Small intestine (tissue), 7 donors: ENCODE results near the gene RGS3. TPM values are rescaled to one million over a fixed set of nuclear protein-coding genes. Genes with fewer than 3 reads are reported as not detected.
"Not testable (repeated sequence)": the region's sequence is repeated elsewhere in the genome, so short reads cannot be mapped to it uniquely, and the experiment has no call there.

Experiments
- DNase-seq, 2 donors: peaks; one replicate each; pipeline versions ENCODE4 v3.0.0 to v3.0.0-alpha.2; 2013
- FAIRE-seq: peaks from 2 replicates; lab custom pipeline; 2012; peaks lifted over from hg19 to GRCh38; lab: Jason Lieb, UNC
- H3K27ac ChIP-seq, 3 donors: one replicate each; pipeline ENCODE4 v1.5.1; 2013; ENCODE audit warnings: low read length in 2 of 3, mild to moderate bottlenecking in 2 of 3, control low read depth in 1 of 3, inconsistent platforms in 1 of 3, low read depth in 1 of 3, moderate library complexity in 1 of 3
- H3K27me3 ChIP-seq, 3 donors: one replicate each; pipeline ENCODE4 v1.6.1; 2013; ENCODE audit warnings: low read length in 3 of 3, inconsistent platforms in 1 of 3; ENCODE audit not compliant: control insufficient read depth in 3 of 3, insufficient read depth in 3 of 3
- H3K36me3 ChIP-seq, 3 donors: one replicate each; pipeline ENCODE4 v1.6.1; 2013; ENCODE audit warnings: low read length in 3 of 3, inconsistent platforms in 1 of 3, low read depth in 1 of 3, mild to moderate bottlenecking in 1 of 3, moderate library complexity in 1 of 3; ENCODE audit not compliant: control insufficient read depth in 3 of 3, insufficient read depth in 2 of 3
- H3K4me1 ChIP-seq, 3 donors: one replicate each; pipeline ENCODE4 v1.6.1; 2013; ENCODE audit warnings: low read length in 2 of 3, inconsistent platforms in 1 of 3, low read depth in 1 of 3, mild to moderate bottlenecking in 1 of 3, moderate library complexity in 1 of 3; ENCODE audit not compliant: control insufficient read depth in 3 of 3, insufficient read depth in 2 of 3
- H3K4me3 ChIP-seq, 3 donors: one replicate each; pipeline ENCODE4 v1.5.1; 2013; ENCODE audit warnings: low read length in 3 of 3, control low read depth in 1 of 3, inconsistent platforms in 1 of 3, low read depth in 1 of 3, mild to moderate bottlenecking in 1 of 3, moderate library complexity in 1 of 3
- H3K9me3 ChIP-seq, 2 donors: one replicate each; pipeline ENCODE4 v1.6.1; 2013; ENCODE audit warnings: low read depth in 1 of 2, low read length in 1 of 2; ENCODE audit not compliant: control insufficient read depth in 2 of 2, insufficient read depth in 1 of 2
- WGBS, 3 donors: extraction: QIAGEN DNeasy Blood & Tissue Kit; methylation state at CpG; one replicate each; pipeline ENCODE4 v1.1.7; 2013; 5-methylcytosine and 5-hydroxymethylcytosine counted together
- polyA plus RNA-seq, 4 donors: library from polyadenylated mRNA; stranded (reverse) in 3 of 4; unstranded in 1 of 4; fragments of 200-250 nt in 3 of 4; fragments of 120-200 nt in 1 of 4; gene quantifications; one replicate each; pipeline versions ENCODE4 v1.2.1 to v1.2.3, GENCODE V29; 2013
- donor health status: healthy with polysubstance abuse.
- donor health status: control.
- donor health status: control.
- donor health status: Bipolar disorder and iron deficiency.
- donor health status: healthy.

The RGS3 gene
- polyA plus RNA-seq, 4 donors, result 23.0 to 37.0 (median 26.4) TPM

DNA sequence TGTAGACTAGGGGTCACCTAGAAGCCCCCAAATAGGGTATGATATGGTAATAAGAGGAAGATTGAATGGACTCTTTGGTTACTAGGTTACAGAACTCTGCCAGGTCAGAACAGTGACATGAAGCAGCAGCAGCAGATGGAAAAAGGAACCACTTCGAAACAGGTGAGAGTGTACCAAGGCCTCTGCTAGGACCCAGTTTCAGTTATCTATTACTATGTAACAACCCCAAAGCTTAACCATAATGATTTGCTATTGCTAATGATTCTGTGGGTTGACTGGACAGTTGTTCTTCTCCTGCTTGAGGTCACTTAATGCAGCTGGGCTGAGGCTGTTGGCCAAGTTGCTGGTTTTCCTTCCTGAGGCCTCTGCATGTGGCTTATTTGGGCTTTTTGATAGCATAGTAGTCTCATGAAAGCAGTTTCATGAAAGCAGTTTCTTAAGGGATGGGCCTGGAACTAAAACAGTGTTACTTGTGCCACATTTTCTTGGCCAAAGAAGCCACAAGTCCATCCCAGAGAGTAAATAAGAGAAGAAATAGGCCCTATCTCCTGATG lies 35.4 kb upstream of the RGS3 start:
- FAIRE-seq (no peak), DNase-seq (no peak)
- no peak overlapping the region for H3K4me3 ChIP-seq
- H3K27ac ChIP-seq, result no peak overlapping the region
- 88 to 100% (median 92%) methylated on average over 1 of the region's 1 CpG for WGBS, 3 donors
- no peaks in the 10 kb centered on the region for H3K36me3 ChIP-seq
- H3K4me1 ChIP-seq, result no peaks in the 10 kb centered on the region
- no peaks in the 10 kb centered on the region for H3K9me3 ChIP-seq
- peaks cover 0 to 3% (median 0%) of the 10 kb centered on the region in 3 donors for H3K27me3 ChIP-seq

DNA sequence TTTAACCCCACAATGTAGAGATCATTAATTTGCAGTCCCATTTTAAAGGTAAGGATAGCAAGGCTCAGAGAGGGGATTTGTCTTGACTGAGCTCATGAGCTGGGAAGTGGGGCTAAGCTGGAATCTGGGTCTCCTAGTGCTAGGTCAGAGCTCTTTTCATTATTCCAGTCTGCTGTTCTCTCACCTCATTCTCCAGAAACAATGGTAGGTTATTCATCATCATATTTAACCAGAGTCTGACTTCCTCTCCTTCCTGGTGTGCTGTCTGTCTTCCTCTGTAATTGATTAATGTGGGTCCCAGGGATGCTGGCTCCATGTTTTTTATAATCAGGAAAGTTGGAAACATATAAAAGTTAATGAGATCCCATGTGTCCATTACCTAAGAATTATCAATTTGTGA lies 32.3 kb upstream of the RGS3 start:
- no peaks in the 10 kb centered on the region for H3K36me3 ChIP-seq
- H3K27me3 ChIP-seq, result peaks cover 0 to 3% (median 0%) of the 10 kb centered on the region in 3 donors
- FAIRE-seq, result no peak

DNA sequence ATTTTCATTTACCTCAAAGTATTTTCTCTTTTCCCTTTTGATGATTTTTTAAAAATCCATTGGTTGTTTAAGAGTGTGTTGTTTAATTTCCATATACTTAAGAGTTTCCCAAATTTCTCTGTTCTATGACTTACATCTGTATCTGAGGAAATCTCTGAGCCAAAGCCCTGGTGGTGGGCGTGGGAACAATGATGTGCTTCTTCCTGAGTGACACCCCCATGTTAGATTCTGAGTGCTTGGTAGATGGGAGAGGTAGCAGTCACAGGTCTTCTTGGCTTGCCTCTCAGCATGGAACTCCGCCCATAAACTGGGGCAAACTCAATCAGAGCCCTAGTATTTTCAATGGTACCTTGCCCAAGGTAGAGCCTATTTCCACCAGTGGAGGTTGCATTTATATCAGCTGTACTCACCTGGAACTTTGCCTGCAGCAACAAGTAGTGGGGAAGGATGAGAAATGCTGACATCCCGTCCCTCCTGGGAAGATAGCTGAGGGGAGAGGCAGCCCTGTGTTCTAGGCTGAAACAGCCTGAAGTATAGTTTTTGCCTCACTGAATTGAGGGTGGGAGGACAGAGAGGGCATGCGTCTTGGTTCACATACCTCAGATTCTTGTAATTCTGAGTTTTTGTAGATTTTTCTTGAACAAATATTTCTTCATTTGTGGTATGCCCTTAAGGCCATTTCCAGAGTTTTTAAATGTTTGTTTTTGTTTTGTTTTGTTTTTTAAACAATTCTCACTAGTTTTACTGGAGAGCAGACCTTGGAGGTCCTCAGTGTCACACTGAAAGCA lies 26.6 kb upstream of the RGS3 start:
- H3K27ac ChIP-seq, result no peak overlapping the region
- WGBS, 3 donors, result 75 to 86% (median 85%) methylated on average over 4 of the region's 4 CpGs
- no peak for FAIRE-seq
- peaks cover 0 to 3% (median 0%) of the 10 kb centered on the region in 3 donors for H3K27me3 ChIP-seq
- H3K36me3 ChIP-seq, result no peaks in the 10 kb centered on the region
- H3K9me3 ChIP-seq, result no peaks in the 10 kb centered on the region
- H3K4me1 ChIP-seq, result no peaks in the 10 kb centered on the region
- H3K4me3 ChIP-seq, result no peak overlapping the region
- no peak for DNase-seq

More for the DNA sequence above, 32.3 kb upstream of the RGS3 start:
- Histone ChIP-seq H3K4me1 (no peaks in the 10 kb centered on the region), H3K4me3 (no peak overlapping the region), H3K9me3 (no peaks in the 10 kb centered on the region), H3K27ac (no peak overlapping the region)
- no peak for DNase-seq

DNA sequence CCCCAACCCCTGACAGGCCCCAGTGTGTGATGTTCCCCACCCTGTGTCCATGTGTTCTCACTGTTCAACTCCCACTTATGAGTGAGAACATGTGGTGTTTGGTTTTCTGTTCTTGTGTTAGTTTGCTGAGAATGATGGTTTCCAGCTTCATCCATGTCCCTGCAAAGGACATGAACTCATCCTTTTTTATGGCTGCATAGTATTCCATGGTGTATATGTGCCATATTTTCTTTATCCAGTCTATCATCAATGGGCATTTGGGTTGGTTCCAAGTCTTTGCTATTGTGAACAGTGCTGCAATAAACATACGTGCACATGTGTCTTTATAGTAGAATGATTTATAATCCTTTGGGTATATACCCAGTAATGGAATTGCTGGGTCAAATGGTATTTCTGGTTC lies 25.8 kb upstream of the RGS3 start:
- H3K36me3 ChIP-seq, DNase-seq, H3K27ac ChIP-seq, H3K27me3 ChIP-seq, H3K4me3 ChIP-seq, FAIRE-seq, H3K9me3 ChIP-seq, H3K4me1 ChIP-seq: not testable (repeated sequence)
- 59 to 83% (median 79%) methylated on average over 1 of the region's 1 CpG for WGBS, 3 donors

DNA sequence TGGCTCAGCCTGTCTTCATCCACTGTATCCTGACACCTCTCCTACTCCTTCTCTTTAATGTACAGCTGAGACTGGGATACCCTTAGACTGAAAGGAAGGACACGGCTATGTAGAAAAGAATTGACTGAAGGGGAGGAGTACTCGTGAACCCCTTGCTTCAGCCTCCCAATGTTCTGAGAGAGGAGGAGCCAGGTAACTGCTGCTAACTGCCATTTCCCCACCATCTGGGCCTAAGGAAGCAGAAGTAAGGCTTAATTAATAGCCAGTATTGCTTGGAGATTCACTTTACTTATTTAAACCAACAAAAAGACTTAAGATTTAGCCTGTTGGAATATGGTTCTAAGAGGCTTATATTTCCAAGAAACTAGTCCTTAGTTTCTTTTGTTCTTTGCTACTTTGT lies 18.8 kb upstream of the RGS3 start:
- 86 to 95% (median 90%) methylated on average over 2 of the region's 2 CpGs for WGBS, 3 donors
- Histone ChIP-seq H3K27ac (no peak overlapping the region), H3K9me3 (no peaks in the 10 kb centered on the region), H3K4me1 (no peaks in the 10 kb centered on the region), H3K36me3 (no peaks in the 10 kb centered on the region), H3K4me3 (no peak overlapping the region), H3K27me3 (no peaks in the 10 kb centered on the region)
- FAIRE-seq (no peak), DNase-seq (no peak)

DNA sequence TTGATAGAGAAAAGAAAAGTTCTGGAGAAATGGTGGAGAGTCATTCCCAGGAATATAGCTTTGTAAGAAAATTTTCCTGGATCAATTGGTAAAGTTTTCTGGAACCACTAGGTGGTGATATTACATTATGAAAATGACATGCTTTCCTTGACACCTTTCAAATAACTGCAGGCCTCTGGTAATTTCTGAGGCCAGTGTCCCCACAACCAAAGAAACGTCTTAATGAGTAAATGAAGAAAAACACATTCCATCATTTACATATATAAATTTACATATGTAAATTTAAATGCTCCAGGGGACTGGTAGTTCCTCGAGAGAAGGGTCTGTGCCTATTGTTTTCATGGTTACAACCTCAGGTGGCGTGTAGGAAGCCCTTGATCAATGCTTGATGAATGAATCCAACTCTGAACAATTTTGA lies 17.2 kb upstream of the RGS3 start:
- H3K9me3 ChIP-seq, result no peaks in the 10 kb centered on the region
- FAIRE-seq (peak; percentile 47), DNase-seq (peak; percentile 66 to 67)

DNA sequence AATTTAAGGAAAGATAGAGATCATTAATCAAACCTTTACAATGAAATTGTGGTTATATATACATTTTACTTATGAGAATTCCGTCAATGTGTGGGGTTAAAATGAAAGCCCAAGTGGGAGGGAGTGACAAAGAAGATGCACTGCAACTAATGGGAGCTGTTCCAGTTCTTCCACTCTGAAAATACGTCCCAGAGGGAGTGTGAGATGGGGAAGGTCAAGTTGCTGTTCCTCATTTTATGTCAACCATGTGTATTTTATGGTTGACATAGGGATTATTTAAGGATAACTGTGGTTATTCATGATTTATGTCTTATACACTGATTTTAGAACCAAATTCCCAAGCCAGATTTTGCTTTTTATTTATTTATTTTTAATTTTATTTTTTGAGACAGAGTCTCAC lies 14.2 kb upstream of the RGS3 start:
- DNase-seq (no peak), FAIRE-seq (no peak)
- 60 to 86% (median 72%) methylated on average over 2 of the region's 2 CpGs for WGBS, 3 donors

More for the DNA sequence above, 17.2 kb upstream of the RGS3 start:
- no peak overlapping the region for H3K4me3 ChIP-seq
- H3K36me3 ChIP-seq, result no peaks in the 10 kb centered on the region
- no peaks in the 10 kb centered on the region for H3K4me1 ChIP-seq
- WGBS, 3 donors, result 54 to 59% (median 56%) methylated on average over 3 of the region's 3 CpGs
- no peak overlapping the region for H3K27ac ChIP-seq
- no peaks in the 10 kb centered on the region for H3K27me3 ChIP-seq

DNA sequence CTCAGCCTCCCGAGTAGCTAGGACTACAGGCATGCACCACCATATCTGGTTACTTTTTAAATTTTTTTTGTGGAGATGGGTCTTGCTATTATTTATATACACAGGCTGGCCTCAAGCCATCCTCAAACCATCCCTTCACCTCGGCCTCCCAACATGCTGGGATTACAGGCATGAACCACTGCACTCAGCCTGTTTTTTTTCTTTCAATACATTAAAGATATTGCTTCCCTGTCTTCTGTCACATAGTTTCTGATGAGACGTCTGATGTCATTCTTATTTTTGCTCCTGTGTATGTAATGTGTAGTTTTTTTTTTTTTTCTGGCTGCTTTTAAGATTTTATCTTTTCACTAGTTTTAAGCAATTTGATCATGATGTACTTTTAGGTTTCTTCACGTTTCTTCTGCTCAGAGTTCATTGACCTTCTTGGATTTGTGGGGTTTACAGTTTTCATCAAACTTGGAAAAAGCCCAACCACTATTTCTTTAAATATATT lies 11.4 kb upstream of the RGS3 start:
- Histone ChIP-seq H3K27me3 (no peaks in the 10 kb centered on the region), H3K9me3 (no peaks in the 10 kb centered on the region), H3K36me3 (no peaks in the 10 kb centered on the region), H3K27ac (no peak overlapping the region), H3K4me1 (peaks cover 2 to 18% (median 3%) of the 10 kb centered on the region in 3 donors), H3K4me3 (no peak overlapping the region)
- DNase-seq (no peak), FAIRE-seq (no peak)
- 74 to 84% (median 82%) methylated on average over 4 of the region's 4 CpGs for WGBS, 3 donors

More for the DNA sequence above, 14.2 kb upstream of the RGS3 start:
- H3K36me3 ChIP-seq, result no peaks in the 10 kb centered on the region
- H3K27ac ChIP-seq, result no peak overlapping the region
- H3K4me3 ChIP-seq, result no peak overlapping the region
- H3K9me3 ChIP-seq, result no peaks in the 10 kb centered on the region
- H3K4me1 ChIP-seq, result no peaks in the 10 kb centered on the region
- H3K27me3 ChIP-seq, result no peaks in the 10 kb centered on the region
